Liver (tissue), 3 donors: ENCODE results near the gene KRT31.

ENCODE experiments used
- ATF3 ChIP-seq: IDR thresholded peaks from 2 replicates; pipeline ENCODE4 v1.6.1; 2016; ENCODE audit warnings: antibody characterized with exemption
- CTCF ChIP-seq: fragments of 150-350 bp; IDR thresholded peaks from 2 replicates; pipeline ENCODE4 v1.5.1; 2017; ENCODE audit warnings: improper control_type of control experiment, low read depth, low read length; ENCODE audit not compliant: missing input control
- EGR1 ChIP-seq, 2 donors: IDR thresholded peaks; 2 replicates each; pipeline ENCODE4 v1.6.1; 2016 to 2018; ENCODE audit warnings: antibody characterized with exemption in 2 of 2, low read depth in 2 of 2
- FOXA1 ChIP-seq: IDR thresholded peaks from 2 replicates; pipeline ENCODE4 v1.6.1; 2016; ENCODE audit warnings: antibody characterized with exemption
- JUND ChIP-seq, 2 donors: IDR thresholded peaks; 2 replicates each; pipeline ENCODE4 v1.6.1; 2016; ENCODE audit warnings: antibody characterized with exemption in 2 of 2
- RAD21 ChIP-seq, 2 donors: IDR thresholded peaks; 2 replicates each; pipeline ENCODE4 v1.6.1; 2016; ENCODE audit warnings: antibody characterized with exemption in 2 of 2, mild to moderate bottlenecking in 2 of 2
- TAF1 ChIP-seq: conservative IDR thresholded peaks from 2 replicates; pipeline ENCODE4 v1.6.1; 2016; ENCODE audit warnings: antibody characterized with exemption, mild to moderate bottlenecking
- YY1 ChIP-seq: IDR thresholded peaks from 2 replicates; pipeline ENCODE4 v1.6.1; 2016; ENCODE audit warnings: antibody characterized with exemption, mild to moderate bottlenecking
- ZBTB33 ChIP-seq: IDR thresholded peaks from 2 replicates; pipeline ENCODE4 v1.6.1; 2016; ENCODE audit warnings: antibody characterized with exemption
- TF ChIP-seq, protein P1 (sequence below): IDR thresholded peaks from 2 replicates; pipeline ENCODE4 v1.6.1; 2016; ENCODE audit warnings: antibody characterized with exemption, mild to moderate bottlenecking
- donor health status: healthy.
- donor health status: healthy.

GRCh38 chr17:41442739-41443138 is 45.3 kb upstream of the KRT31 start:
- TF ChIP-seq, protein P1, sequence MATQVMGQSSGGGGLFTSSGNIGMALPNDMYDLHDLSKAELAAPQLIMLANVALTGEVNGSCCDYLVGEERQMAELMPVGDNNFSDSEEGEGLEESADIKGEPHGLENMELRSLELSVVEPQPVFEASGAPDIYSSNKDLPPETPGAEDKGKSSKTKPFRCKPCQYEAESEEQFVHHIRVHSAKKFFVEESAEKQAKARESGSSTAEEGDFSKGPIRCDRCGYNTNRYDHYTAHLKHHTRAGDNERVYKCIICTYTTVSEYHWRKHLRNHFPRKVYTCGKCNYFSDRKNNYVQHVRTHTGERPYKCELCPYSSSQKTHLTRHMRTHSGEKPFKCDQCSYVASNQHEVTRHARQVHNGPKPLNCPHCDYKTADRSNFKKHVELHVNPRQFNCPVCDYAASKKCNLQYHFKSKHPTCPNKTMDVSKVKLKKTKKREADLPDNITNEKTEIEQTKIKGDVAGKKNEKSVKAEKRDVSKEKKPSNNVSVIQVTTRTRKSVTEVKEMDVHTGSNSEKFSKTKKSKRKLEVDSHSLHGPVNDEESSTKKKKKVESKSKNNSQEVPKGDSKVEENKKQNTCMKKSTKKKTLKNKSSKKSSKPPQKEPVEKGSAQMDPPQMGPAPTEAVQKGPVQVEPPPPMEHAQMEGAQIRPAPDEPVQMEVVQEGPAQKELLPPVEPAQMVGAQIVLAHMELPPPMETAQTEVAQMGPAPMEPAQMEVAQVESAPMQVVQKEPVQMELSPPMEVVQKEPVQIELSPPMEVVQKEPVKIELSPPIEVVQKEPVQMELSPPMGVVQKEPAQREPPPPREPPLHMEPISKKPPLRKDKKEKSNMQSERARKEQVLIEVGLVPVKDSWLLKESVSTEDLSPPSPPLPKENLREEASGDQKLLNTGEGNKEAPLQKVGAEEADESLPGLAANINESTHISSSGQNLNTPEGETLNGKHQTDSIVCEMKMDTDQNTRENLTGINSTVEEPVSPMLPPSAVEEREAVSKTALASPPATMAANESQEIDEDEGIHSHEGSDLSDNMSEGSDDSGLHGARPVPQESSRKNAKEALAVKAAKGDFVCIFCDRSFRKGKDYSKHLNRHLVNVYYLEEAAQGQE = no peak
- TF ChIP-seq CTCF (no peak), TAF1 (no peak), RAD21 (IDR thresholded peaks at IDR 0.05) (no peak), ATF3 (no peak), EGR1 (IDR thresholded peaks at IDR 0.05; ENCODE audit: low read depth in 2 of 2) (no peak), YY1 (no peak), JUND (IDR thresholded peaks at IDR 0.05) (no peak), FOXA1 (no peak), ZBTB33 (no peak)
